Measurements from ENCODE around the gene UBQLN1.
A peak's percentile ranks its signal among the peaks of the same experiment; 100 is the strongest.

Gene UBQLN1

GRCh38 chr9:83688921-83689320, 18.8 kb downstream of the UBQLN1 start:
- no peak for DNase-seq

DNA sequence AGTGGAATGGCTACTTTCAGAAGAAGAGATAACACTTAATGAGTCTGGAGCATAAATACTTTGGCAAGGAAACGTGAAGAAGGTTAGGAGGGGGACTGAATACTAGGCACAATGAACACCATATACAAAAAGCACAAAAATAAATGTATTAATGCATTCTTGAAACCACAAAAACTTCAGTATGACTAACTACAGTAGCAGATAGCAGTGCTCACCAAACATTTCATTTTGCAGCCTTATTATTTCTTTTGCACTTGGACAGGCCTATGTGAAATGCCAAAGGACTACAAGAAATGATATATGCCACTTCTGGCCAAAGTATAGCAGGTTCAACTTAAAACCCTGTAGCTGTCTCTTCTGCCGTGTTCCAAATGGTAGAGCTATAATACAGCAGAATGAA, 26.3 kb downstream of the UBQLN1 start:
- no peak for DNase-seq

DNA sequence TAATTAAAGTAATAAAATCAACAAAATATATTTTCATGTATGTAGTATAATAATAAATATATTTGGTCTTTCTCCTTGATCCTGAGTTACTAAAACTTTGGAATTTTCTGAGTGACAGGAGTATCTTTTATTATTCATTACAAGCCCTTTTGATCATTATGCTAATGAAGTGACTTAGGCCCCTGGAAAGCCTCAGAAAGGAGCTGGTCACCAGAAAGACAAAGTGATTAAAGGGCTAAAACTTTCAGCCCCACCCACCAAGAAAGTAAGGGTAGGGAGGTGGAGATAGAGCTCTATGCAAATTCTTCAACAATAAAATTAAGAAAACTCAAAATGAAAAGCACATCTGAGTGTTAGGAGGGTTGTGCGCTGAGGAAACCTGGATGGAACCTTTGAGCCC, 27.5 kb downstream of the UBQLN1 start:
- no peak for DNase-seq

- no peak for DNase-seq
Observed at GRCh38 chr9:83677596-83677995, 30.2 kb downstream of the UBQLN1 start.

DNA sequence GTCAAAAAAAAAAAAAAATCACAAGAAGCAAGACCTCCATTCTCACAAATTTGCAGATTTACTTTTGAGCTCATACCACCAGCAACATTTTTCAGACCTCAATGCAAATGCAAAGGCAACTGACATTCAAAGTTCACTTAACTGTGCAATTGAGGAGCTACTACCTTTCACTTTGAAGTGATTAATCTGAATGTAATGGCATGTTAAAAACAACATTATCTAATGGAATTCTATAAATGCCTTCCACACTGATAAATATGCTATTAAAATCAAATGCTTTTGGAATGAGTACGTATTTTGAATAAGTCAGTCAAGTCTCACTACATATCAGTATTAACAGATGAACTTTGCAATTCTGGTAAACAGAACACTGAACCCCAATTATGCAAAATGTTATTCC, 32.3 kb downstream of the UBQLN1 start:
- DNase-seq: no peak

- no peak for DNase-seq
Observed at GRCh38 chr9:83671451-83671850, 36.3 kb downstream of the UBQLN1 start.

DNA sequence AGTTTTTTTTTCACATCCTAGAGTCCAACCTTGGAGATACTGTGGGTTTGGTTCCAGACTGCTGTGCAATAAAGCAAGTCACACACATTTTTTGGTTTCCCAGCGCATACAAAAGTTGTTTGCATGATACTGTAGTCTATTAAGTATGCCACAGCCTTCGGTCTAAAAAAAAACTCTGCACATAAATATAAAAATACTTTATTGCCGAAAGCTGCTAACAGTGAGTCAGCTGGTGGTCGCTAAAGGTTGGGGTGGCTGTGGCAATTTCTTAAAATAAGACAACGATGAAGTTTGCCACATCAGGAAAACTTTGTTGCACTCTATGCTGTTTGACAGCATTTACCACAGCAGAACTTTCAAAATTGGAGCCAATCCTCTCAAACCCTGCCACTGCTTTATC, 37.4 kb downstream of the UBQLN1 start:
- DNase-seq: no peak

GRCh38 chr9:83669067-83669466, 38.7 kb downstream of the UBQLN1 start:
- no peak for DNase-seq

GRCh38 chr9:83665580-83666200, 42.1 kb downstream of the UBQLN1 start:
- no peak for DNase-seq

GRCh38 chr9:83662933-83663332, 44.8 kb downstream of the UBQLN1 start:
- DNase-seq: no peak

DNA sequence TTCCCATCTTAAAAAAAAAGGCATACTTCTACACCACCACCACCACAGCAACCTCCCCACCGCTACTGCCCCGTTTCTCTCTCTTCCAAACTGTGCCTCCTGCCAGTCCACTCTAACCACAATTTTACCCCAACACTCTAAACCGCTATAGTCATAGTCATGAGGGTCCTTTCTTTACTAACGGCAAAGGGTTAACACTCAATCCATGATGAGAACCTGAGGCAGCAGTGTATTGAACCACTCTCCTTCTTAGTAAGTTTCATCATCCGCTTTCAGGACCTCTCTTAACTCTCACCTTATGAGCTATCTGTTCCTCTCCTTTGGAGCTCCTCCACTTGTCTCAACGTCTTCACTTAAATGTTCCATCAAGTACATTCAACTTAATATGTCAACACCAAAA, 50.8 kb downstream of the UBQLN1 start:
- DNase-seq: no peak

DNA sequence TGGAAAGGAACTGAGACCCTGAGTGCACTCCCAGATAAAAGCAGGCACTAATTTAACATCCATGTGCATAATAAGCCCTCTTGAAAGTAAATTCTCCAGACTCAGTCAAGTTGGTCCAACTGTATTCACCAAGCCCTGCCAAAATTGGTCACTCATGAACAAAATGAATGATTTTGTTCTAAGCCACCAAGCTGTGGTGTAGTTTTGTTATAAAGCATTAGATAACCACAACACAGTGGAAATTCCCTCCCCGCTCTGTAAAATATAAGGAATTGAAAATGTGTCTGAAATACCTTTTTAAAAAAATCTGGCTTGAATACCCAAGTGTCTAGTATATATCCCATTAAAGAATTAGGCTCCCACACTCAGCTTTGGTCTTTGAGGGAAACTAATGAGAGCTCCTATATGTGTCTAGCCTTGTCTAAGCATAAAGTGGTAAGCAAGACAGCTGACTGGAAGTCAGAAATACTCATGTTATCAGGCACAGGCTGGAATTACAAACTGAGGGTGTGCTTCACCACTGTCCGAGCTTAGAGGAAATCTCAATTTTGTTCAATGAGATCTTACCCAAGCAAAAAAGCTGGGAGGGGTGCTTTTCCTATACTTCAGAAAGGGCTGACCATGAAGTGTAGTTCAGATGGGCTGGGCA, 51.6 kb downstream of the UBQLN1 start:
- DNase-seq: no peak

DNA sequence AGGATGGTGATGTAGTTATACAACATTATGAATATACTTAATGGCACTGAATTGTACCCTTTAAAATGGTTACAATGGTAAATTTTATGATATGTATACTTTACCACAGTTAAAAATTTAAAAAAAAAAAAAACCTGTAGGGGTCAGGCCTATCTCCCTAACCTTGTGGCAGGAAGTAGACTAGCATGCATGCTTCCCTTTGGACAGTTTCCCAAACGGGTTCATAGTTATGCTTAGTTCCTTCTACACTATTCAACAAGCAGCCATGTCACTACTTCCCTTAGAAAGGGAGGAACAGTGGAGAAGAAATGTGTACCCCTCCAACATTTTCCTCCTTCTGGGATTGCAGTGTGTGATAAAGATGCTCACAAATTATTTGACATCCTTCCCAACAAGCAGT, 52.3 kb downstream of the UBQLN1 start:
- no peak for DNase-seq

GRCh38 chr9:83652433-83652832, 55.3 kb downstream of the UBQLN1 start:
- DNase-seq: no peak

DNA sequence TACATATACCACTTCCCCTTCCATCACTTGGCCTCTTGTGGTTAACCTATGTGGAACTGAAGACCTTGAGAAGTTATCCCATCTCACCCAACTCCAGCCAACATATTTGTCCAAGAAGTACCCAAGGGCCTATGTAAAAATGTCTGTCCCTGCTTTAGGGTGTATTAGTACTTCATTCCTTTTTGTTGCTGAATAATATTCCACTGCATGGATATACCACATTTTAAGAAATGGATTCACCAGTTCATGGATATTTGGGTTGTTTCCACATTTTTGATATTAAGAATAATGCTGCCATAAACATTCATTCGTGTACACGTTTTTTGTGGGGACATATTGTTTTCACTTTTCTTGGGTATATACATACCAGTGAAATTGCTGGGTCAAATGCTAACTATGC, 56.2 kb downstream of the UBQLN1 start:
- DNase-seq: no peak

DNA sequence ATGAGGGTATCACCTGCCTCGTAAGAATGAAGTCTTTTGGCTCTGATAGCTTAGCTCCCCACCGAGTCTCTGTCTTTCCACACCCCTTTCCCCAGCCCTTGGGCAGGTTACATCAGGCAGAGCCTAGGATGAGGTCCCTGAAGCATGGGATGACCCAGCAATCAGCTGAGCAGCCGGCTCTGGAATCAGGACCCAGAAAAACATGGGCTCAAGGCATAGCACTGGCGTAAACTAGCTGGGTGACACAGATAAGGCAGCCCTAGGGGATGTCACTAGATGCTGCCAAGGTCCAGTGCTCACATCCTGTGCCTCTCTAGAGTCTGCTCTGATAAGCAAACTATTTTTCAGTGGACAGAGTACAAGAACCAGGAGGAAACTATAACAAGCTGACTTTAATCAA, 58.2 kb downstream of the UBQLN1 start:
- DNase-seq: no peak

GRCh38 chr9:83649080-83649479, 58.7 kb downstream of the UBQLN1 start:
- peak; percentile 78 for DNase-seq

GRCh38 chr9:83646500-83647239, 61.1 kb downstream of the UBQLN1 start:
- DNase-seq: no peak

- no peak for DNase-seq
Observed at GRCh38 chr9:83642793-83643192, 65.0 kb downstream of the UBQLN1 start.

DNA sequence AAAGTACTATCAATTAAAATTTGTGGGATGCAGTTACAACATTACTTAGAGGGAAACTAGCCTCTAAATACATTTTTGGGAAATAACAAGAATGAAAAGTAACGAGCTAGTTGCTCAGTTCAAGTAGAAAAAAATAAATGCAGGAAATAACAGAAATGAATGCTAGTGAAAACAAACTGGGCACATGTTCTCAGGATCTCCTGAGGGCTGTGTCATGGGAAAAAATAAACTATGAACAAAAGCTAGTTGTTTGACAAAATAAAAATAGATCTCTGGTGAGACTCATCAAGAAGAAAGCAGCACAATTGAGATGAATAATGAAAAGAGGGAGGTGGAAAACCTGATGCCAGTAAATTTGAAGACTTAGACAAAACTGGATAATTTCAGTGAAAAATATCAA, 68.5 kb downstream of the UBQLN1 start:
- DNase-seq: no peak

DNA sequence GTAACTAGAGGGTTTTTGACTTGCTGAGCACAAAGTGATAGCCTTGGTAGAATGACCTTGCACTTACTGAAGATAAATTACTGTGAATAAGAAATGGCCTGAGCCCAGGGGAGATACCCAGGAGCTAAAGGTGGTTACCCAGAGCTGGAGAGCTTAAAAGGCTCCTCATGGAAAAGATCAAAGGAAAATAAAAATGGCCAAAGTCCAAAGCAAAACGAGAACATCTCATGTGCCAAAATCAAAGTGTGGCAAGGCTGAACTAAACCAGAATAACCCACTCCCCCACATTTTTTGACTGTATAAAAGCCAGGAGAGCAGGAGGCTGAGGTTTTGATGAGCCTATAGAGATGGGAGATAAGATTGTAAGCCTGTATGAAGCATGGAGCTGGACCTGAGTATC, 70.4 kb downstream of the UBQLN1 start:
- no peak for DNase-seq

GRCh38 chr9:83636813-83637212, 70.9 kb downstream of the UBQLN1 start:
- DNase-seq: no peak

GRCh38 chr9:83633676-83634075, 74.1 kb downstream of the UBQLN1 start:
- DNase-seq: no peak

DNA sequence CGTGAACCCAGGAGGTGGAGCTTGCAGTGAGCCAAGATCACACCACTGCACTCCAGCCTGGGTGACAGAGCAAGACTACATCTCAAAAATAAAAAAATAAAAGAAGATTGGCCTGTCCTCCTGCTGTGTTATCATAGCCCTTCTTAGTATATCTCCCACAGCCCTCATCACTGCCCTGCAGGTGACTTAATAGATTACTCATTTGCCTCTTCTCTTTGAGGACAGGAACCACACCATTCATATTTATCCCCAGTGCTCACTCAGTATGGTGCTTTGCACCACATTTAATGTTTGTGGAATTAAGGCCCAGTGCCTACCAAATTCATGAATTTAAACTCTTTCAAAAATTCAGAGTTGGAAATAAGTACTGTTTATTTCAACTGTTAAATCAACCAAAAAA, 74.5 kb downstream of the UBQLN1 start:
- DNase-seq: no peak

Data from CD4-positive, alpha-beta T cell treated with Interleukin-10 for 1 hour (primary cell).